ENCODE results near the gene MAML2.

GRCh38 chr11:96024666-96025065 is 318.3 kb downstream of the MAML2 start:
- TF ChIP-seq GATA3 (IDR thresholded peaks at IDR 0.05; ENCODE audit: low read depth, low read length) (no peak), GATA2 (IDR thresholded peaks at IDR 0.05; ENCODE audit: low read depth, low read length) (no peak)
